Pancreas (tissue), 10 donors: ENCODE measurements around the gene XPO6. TPM values are rescaled to one million over a fixed set of nuclear protein-coding genes. Genes with fewer than 3 reads are reported as not detected.

Experiments
- ATAC-seq, 4 donors: fragments of 200-7000 bp; cut with Tn5 transposase; one replicate each; pipeline versions ENCODE4 v1.8.0 to v1.9.1; 2020; ENCODE audit warnings: mild to moderate bottlenecking in 4 of 4, moderate library complexity in 4 of 4
- DNase-seq, 6 donors: peaks; one replicate each; pipeline ENCODE4 v3.0.0-alpha.2; 2020
- FAIRE-seq: peaks from 2 replicates; lab custom pipeline; 2012; peaks lifted over from hg19 to GRCh38; lab: Jason Lieb, UNC
- H3K27ac ChIP-seq, 4 donors: fragments of 200-600 bp; sonication (generic); 1 replicate in 3 of 4; 2 replicates in 1 of 4; pipeline versions ENCODE4 v1.5.0 to v1.8.0; 2020
- H3K27me3 ChIP-seq, 4 donors: fragments of 200-600 bp; one replicate each; pipeline ENCODE4 v1.8.0; 2021
- H3K36me3 ChIP-seq, 3 donors: fragments of 200-600 bp; sonication (generic) in 1 of 3; one replicate each; pipeline versions ENCODE4 v1.5.0 to v1.8.0; 2020 to 2021
- H3K4me1 ChIP-seq, 3 donors: fragments of 200-600 bp; one replicate each; pipeline ENCODE4 v1.8.0; 2021
- H3K4me3 ChIP-seq, 4 donors: fragments of 200-600 bp; sonication (generic) in 2 of 4; one replicate each; pipeline versions ENCODE4 v1.5.0 to v1.8.0; 2020 to 2021
- H3K9me3 ChIP-seq, 4 donors: fragments of 200-600 bp; one replicate each; pipeline ENCODE4 v1.8.0; 2021
- CTCF ChIP-seq, 4 donors: fragments of 200-600 bp; sonication (generic) in 3 of 4; IDR thresholded peaks; one replicate each; pipeline versions ENCODE4 v1.5.0 to v1.8.0; 2021; ENCODE audit warnings: antibody characterized with exemption in 4 of 4
- WGBS, 2 donors: extraction: QIAGEN DNeasy Blood & Tissue Kit; methylation state at CpG; one replicate each; pipeline ENCODE4 v1.1.7; 2013; 5-methylcytosine and 5-hydroxymethylcytosine counted together
- intact Hi-C, 3 donors: fragments of 100-400 bp; cut with DNase I; formaldehyde crosslinking; loops; one replicate each; pipeline versions ENCODE4 v1.11.1 to v1.14.2; 2022
- polyA plus RNA-seq, 2 donors: library from polyadenylated mRNA; stranded (reverse); fragments of 200-250 nt; gene quantifications; one replicate each; pipeline ENCODE4 v1.2.3, GENCODE V29; 2013
- total RNA-seq, 6 donors: library from RNA; stranded (reverse); fragmentation: NEBNext Ultra II Directional in 4 of 6; extraction: Animal tissue kit (Norgen Biotek cat#: 25700) in 4 of 6; gene quantifications; one replicate each; pipeline versions ENCODE4 v1.2.1 to v1.2.4, GENCODE V29; 2021 to 2023
- donor health status: healthy with polysubstance abuse.
- donor health status: DM: no; HTN: no; CAD: no; lungs with moderate emphysema.
- donor health status: DM: no; HTN: no; CAD: no.
- donor health status: control.
- donor health status: control.
- donor health status: Bipolar disorder and iron deficiency.
- donor health status: DM: yes; HTN: yes; CAD: no.
- donor health status: DM: no; HTN: no; CAD: no.
- donor health status: DM: no; HTN: no; CAD: no.
- donor health status: DM: yes; HTN: yes; CAD: no.

XPO6 gene
- total and polyA plus RNA-seq, 8 donors, result 32.6 to 73.6 (median 38.5) TPM

GRCh38 chr16:28167730-28168129 is 44.0 kb downstream of the XPO6 start:
- ATAC-seq, result no peak
- 94 to 98% methylated on average over 3 of the region's 3 CpGs for WGBS, 2 donors
- Histone ChIP-seq H3K9me3 (no peaks in the 10 kb centered on the region), H3K4me1 (peaks cover 0 to 5% (median 0%) of the 10 kb centered on the region in 3 donors), H3K4me3 (no peak overlapping the region), H3K27me3 (no peaks in the 10 kb centered on the region), H3K27ac (no peak overlapping the region), H3K36me3 (peaks cover 0 to 20% (median 10%) of the 10 kb centered on the region in 3 donors)
- no peak for TF ChIP-seq CTCF (IDR thresholded peaks at IDR 0.05)
- no peak for FAIRE-seq
- DNase-seq, result no peak
- intact Hi-C loops, result no loop called here

- ATAC-seq (no peak), FAIRE-seq (no peak), DNase-seq (no peak)
- H3K9me3 ChIP-seq, result no peaks in the 10 kb centered on the region
- peaks cover 0 to 5% (median 0%) of the 10 kb centered on the region in 3 donors for H3K4me1 ChIP-seq
- no peak overlapping the region for H3K4me3 ChIP-seq
- no peak for TF ChIP-seq CTCF (IDR thresholded peaks at IDR 0.05)
- 97 to 98% methylated on average over 7 of the region's 7 CpGs for WGBS, 2 donors
- H3K27ac ChIP-seq, result no peak overlapping the region
- no peaks in the 10 kb centered on the region for H3K27me3 ChIP-seq
- peaks cover 0 to 21% (median 10%) of the 10 kb centered on the region in 3 donors for H3K36me3 ChIP-seq
- intact Hi-C loops, result no loop called here
Measured at GRCh38 chr16:28167221-28167620, 44.5 kb downstream of the XPO6 start.

GRCh38 chr16:28166394-28167208 is 45.2 kb downstream of the XPO6 start:
- no peak overlapping the region for H3K4me3 ChIP-seq
- WGBS, 2 donors, result 88 to 91% methylated on average over 5 of the region's 5 CpGs
- H3K36me3 ChIP-seq, result peaks cover 0 to 21% (median 10%) of the 10 kb centered on the region in 3 donors
- ATAC-seq, result no peak
- no peak overlapping the region for H3K27ac ChIP-seq
- FAIRE-seq, result no peak
- H3K27me3 ChIP-seq, result no peaks in the 10 kb centered on the region
- intact Hi-C loops, result no loop called here
- TF ChIP-seq CTCF (IDR thresholded peaks at IDR 0.05), result no peak
- DNase-seq, result no peak
- H3K4me1 ChIP-seq, result peaks cover 0 to 5% (median 0%) of the 10 kb centered on the region in 3 donors
- H3K9me3 ChIP-seq, result no peaks in the 10 kb centered on the region

GRCh38 chr16:28165598-28165997 is 46.2 kb downstream of the XPO6 start:
- no peak for DNase-seq
- H3K27me3 ChIP-seq, result no peaks in the 10 kb centered on the region
- TF ChIP-seq CTCF (IDR thresholded peaks at IDR 0.05), result no peak
- no peak overlapping the region for H3K27ac ChIP-seq
- WGBS, 2 donors, result 80 to 86% methylated on average over 1 of the region's 1 CpG
- FAIRE-seq, result no peak
- intact Hi-C loops, result no loop called here
- H3K4me3 ChIP-seq, result no peak overlapping the region
- no peak for ATAC-seq
- H3K9me3 ChIP-seq, result no peaks in the 10 kb centered on the region
- H3K36me3 ChIP-seq, result peaks cover 0 to 21% (median 10%) of the 10 kb centered on the region in 3 donors
- H3K4me1 ChIP-seq, result peaks cover 0 to 5% (median 0%) of the 10 kb centered on the region in 3 donors

GRCh38 chr16:28164140-28164539 is 47.6 kb downstream of the XPO6 start:
- no peak for FAIRE-seq
- intact Hi-C loops, result no loop called here
- 74 to 89% methylated on average over 2 of the region's 2 CpGs for WGBS, 2 donors
- Histone ChIP-seq H3K27ac (peak overlapping the region in 1 of 4 donors; percentile 24), H3K4me1 (peaks cover 0 to 5% (median 0%) of the 10 kb centered on the region in 3 donors), H3K4me3 (no peak overlapping the region), H3K27me3 (no peaks in the 10 kb centered on the region), H3K36me3 (peaks cover 0 to 13% (median 0%) of the 10 kb centered on the region in 3 donors), H3K9me3 (no peaks in the 10 kb centered on the region)
- DNase-seq, result no peak
- ATAC-seq, result peak in 1 of 4 donors; percentile 36
- no peak for TF ChIP-seq CTCF (IDR thresholded peaks at IDR 0.05)
